ENCODE data around the gene TOB1. TPM values are rescaled to one million over a fixed set of nuclear protein-coding genes. Genes with fewer than 3 reads are reported as not detected.

Gene TOB1
- total RNA-seq, 1 donor from 2014 or later = 41.7 TPM

DNA sequence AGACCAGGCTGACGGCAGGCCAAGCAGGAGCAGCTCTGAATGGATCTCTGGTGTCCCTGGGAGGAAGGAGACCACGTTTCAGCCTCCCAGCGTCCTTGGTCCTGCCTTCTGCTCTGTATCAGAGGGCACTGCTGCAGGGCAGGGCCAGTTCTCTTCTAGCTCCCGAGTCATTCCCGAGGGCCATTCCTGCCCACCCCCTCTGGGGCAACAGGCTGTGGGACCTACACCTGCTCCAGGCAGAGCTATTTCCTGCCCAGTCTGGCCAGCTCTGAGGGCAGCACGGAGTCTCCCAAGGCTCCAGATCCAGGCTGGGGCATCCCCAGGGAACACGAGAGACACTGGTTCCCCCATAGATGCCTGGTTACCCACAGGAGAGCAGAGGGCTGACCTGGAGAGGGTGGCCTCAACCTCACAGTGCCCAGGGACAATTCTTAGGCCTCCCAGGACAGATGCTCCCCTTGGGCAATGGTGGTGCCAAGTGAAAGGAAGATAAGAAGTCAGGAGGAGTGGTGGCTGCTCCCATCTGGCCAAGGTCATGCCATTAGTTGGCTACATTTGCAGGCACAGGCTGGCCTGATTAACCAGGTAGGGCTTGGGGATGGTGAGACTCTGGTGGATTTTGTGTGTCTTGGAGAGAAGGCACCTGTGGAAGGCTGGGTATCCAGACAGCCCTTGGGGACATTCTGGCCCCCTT, 28.7 kb downstream of the TOB1 start:
- intact Hi-C loops (cut with DNase I) = no loop called here
- Histone ChIP-seq H3K36me3 (no peaks in the 10 kb centered on the region), H3K4me1 (no peaks in the 10 kb centered on the region), H3K27me3 (no peaks in the 10 kb centered on the region), H3K27ac (no peak overlapping the region), H3K9me3 (no peaks in the 10 kb centered on the region), H3K4me3 (no peak overlapping the region)
- DNase-seq (ENCODE audit: low spot score in 2 of 2) = peak in 1 of 2 donors; percentile 56
- TF ChIP-seq, protein P1, sequence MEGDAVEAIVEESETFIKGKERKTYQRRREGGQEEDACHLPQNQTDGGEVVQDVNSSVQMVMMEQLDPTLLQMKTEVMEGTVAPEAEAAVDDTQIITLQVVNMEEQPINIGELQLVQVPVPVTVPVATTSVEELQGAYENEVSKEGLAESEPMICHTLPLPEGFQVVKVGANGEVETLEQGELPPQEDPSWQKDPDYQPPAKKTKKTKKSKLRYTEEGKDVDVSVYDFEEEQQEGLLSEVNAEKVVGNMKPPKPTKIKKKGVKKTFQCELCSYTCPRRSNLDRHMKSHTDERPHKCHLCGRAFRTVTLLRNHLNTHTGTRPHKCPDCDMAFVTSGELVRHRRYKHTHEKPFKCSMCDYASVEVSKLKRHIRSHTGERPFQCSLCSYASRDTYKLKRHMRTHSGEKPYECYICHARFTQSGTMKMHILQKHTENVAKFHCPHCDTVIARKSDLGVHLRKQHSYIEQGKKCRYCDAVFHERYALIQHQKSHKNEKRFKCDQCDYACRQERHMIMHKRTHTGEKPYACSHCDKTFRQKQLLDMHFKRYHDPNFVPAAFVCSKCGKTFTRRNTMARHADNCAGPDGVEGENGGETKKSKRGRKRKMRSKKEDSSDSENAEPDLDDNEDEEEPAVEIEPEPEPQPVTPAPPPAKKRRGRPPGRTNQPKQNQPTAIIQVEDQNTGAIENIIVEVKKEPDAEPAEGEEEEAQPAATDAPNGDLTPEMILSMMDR (IDR thresholded peaks at IDR 0.05) = no peak

DNA sequence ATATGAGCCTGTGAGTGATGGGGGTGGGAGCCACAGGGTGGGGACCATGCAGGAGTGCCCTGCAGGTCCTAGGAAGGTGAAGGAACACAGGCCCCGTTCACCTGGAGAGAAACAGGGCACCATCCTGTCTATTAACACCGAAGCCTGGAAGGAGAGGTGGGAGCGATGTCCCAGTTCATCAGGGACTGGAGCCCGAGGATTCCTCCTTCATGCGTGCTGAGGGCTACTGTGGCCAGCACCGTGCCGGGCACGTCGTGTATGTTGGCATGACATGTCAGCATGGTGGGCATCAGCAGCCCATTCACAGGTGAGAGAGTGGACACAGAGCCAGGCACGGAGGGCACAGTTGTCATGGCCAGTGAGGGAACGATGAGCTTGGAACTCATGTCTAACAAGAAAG, 29.3 kb downstream of the TOB1 start:
- H3K9me3 ChIP-seq = no peaks in the 10 kb centered on the region
- H3K36me3 ChIP-seq = no peaks in the 10 kb centered on the region
- TF ChIP-seq, protein P1 (IDR thresholded peaks at IDR 0.05) = no peak
- H3K27ac ChIP-seq = no peak overlapping the region
- H3K4me3 ChIP-seq = no peak overlapping the region
- H3K4me1 ChIP-seq = no peaks in the 10 kb centered on the region
- intact Hi-C loops (cut with DNase I) = no loop called here
- no peak for DNase-seq (ENCODE audit: low spot score in 2 of 2)
- H3K27me3 ChIP-seq = no peaks in the 10 kb centered on the region

DNA sequence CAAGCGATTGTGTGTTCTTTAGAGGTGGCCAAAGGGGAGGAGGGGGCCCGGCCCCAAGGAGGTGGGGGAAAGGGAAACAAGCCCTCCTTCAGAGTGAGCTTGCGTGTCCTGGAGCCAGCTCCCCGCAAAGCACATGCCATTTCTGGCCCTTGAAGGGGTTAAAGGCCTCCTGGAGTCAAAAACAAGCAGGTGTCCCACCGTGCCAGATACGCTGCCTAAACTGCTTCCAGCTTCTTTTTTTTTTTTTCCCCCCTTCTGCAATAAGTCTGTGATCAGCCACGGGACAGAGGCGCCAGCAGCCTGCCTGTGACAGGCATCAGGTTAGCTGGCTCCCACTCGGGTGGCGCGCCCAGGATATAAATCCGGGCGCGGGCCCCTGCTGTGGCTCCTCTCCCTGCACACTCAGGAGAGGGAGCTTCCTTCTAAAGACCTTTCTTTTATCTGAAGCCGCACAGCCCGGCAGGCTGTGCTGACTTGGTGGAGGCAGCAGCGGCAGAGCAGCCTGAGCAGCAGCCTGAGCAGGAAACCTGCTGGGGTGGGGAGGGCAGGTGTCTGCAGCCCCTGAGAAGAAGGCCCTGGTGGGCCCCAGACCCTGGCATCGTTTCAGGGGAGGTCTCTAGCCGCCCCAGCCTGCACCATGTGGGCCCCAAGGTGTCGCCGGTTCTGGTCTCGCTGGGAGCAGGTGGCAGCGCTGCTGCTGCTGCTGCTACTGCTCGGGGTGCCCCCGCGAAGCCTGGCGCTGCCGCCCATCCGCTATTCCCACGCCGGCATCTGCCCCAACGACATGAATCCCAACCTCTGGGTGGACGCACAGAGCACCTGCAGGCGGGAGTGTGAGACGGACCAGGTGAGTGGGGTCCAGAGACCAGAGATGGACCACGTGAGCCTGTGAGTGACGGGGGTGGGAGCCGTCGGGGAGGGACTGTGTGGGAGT, 30.6 kb downstream of the TOB1 start, which contains the start of gene WFIKKN2:
Gene WFIKKN2 (plus strand): TSS at position 286 of the 934 bp plus-strand sequence. CDS start 352 bp downstream, at position 638.
- Histone ChIP-seq H3K9me3 (no peaks in the 10 kb centered on the region), H3K4me1 (no peaks in the 10 kb centered on the region), H3K27ac (no peak within 1 kb of the TSS), H3K4me3 (peak within 1 kb of the TSS; percentile 43 to 64), H3K36me3 (no peaks in the 10 kb centered on the region), H3K27me3 (no peaks in the 10 kb centered on the region)
- intact Hi-C loops (cut with DNase I) = no loop called here
- no peak for DNase-seq (ENCODE audit: low spot score in 2 of 2)
- TF ChIP-seq, protein P1 (IDR thresholded peaks at IDR 0.05) = no peak

DNA sequence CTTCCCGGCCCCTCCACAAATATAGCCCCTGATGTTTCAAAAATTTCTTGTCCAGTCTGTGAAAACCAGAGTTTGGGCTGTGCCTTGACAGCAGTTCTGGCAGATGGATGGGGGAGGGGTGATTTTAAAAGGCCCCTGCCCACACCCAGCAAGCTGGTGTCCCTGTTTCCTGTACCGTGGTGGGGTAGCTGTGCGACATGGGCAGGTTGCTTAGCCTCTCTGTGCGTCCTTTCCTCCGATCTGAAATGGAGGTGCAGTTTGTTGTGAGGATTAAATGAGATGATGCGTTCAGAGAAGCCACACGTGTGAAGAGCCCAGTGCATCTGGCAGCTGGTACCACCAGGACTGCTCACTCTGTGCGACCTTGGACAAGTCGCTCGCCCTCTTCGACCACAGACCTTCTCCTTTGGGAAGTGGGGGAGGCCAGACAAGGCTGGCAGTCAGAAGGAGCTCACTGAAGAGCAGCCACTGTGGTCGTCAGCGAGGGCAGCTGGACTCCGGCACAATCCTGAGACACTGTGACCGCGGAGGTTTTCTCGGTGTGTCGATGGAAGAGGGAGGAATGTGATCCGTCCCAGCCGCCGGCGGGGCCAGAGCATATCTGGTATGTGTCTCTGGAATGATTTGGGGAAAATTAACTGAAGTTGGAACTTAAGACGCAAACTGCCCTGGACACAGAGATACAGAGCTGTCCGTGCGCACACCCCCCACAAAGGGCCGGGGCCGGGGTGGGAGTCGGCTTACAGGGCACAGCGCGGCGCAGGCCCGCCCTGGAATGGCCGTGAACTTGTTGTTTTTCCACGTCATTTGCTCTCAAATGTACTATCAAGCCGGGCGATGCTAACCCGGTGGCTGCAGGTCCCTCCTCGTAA, 31.5 kb downstream of the TOB1 start:
- TF ChIP-seq, protein P1 (IDR thresholded peaks at IDR 0.05) = no peak
- Histone ChIP-seq H3K9me3 (no peaks in the 10 kb centered on the region), H3K4me3 (peak overlapping the region; percentile 43 to 64), H3K27ac (no peak overlapping the region), H3K27me3 (no peaks in the 10 kb centered on the region), H3K4me1 (no peaks in the 10 kb centered on the region), H3K36me3 (no peaks in the 10 kb centered on the region)
- intact Hi-C loops (cut with DNase I) = no loop called here
- DNase-seq (ENCODE audit: low spot score in 2 of 2) = peak in 1 of 2 donors; percentile 60
